UCSD-AML1 (cell line): ENCODE data around the gene SPON1.

Source experiments
- DNase-seq: peaks from one replicate; lab custom pipeline; 2025; ENCODE audit not compliant: unreplicated experiment; lab: John Stamatoyannopoulos, UW

SPON1 gene

GRCh38 chr11:14314127-14314526, 351.6 kb downstream of the SPON1 start:
- no peak for DNase-seq

- no peak for DNase-seq
Observed at GRCh38 chr11:14315130-14315529, 352.6 kb downstream of the SPON1 start.
